Muscle of arm (tissue), 12 donors: Measurements from ENCODE around the gene TGIF2. TPM values are rescaled to one million over a fixed set of nuclear protein-coding genes. Genes with fewer than 3 reads are reported as not detected.

Source experiments
- polyA plus RNA-seq, 12 donors: library from polyadenylated mRNA; unstranded; fragments of 120-200 nt; gene quantifications; one replicate each; pipeline ENCODE4 v1.2.1, GENCODE V29; 2013; ENCODE audit not compliant: insufficient read length in 12 of 12

Gene TGIF2
- polyA plus RNA-seq, 12 donors: 19.5 to 44.3 (median 24.0) TPM; not detected in 1

Other genes with a start within 250 kb of the TGIF2 start
- 1,000 to 10,000 TPM in 1 of 12 donors, 100 to 1,000 TPM in 11; 261 to 1,144 (median 519) TPM for gene MYL9, start 32.1 kb upstream of the TGIF2 start, polyA plus RNA-seq
- 10 to 100 TPM in 11 of 12 donors, not detected in 1; 28.4 to 49.6 (median 40.7) TPM for gene RAB5IF, start 32.2 kb downstream of the TGIF2 start, polyA plus RNA-seq
- gene SLA2, start 72.6 kb downstream of the TGIF2 start, polyA plus RNA-seq: under 1 TPM in 10 of 12 donors, not detected in 2; 0.20 to 0.63 (median 0.30) TPM
- 10 to 100 TPM in 11 of 12 donors, not detected in 1; 15.4 to 26.7 (median 17.7) TPM for gene NDRG3, start 172.5 kb downstream of the TGIF2 start, polyA plus RNA-seq
- 10 to 100 TPM in 7 of 12 donors, 1 to 10 TPM in 4, not detected in 1; 7.3 to 16.3 (median 10.6) TPM for gene DSN1, start 200.2 kb downstream of the TGIF2 start, polyA plus RNA-seq